Right lobe of liver (tissue), 6 donors: ENCODE data around the gene USP12. TPM values are rescaled to one million over a fixed set of nuclear protein-coding genes. Genes with fewer than 3 reads are reported as not detected.
A peak's percentile ranks its signal among the peaks of the same experiment; 100 is the strongest.

Experiments
- ATAC-seq, 4 donors: fragments of 200-7000 bp; cut with Tn5 transposase; one replicate each; pipeline ENCODE4 v1.9.1; 2020; ENCODE audit warnings: mild to moderate bottlenecking in 4 of 4, moderate library complexity in 4 of 4
- DNase-seq, 3 donors: peaks; one replicate each; pipeline ENCODE4 v3.0.0-alpha.2; 2020
- H3K27ac ChIP-seq, 3 donors: fragments of 200-600 bp; one replicate each; pipeline ENCODE4 v1.8.0; 2022
- H3K27me3 ChIP-seq, 2 donors: fragments of 200-600 bp; one replicate each; pipeline ENCODE4 v1.8.0; 2022
- H3K36me3 ChIP-seq, 4 donors: fragments of 200-600 bp; sonication (generic) in 1 of 4; one replicate each; pipeline versions ENCODE4 v1.5.1 to v1.8.0; 2017 to 2022; ENCODE audit warnings: control low read depth in 1 of 4
- H3K4me1 ChIP-seq, 4 donors: fragments of 200-600 bp; sonication (generic) in 1 of 4; one replicate each; pipeline versions ENCODE4 v1.5.1 to v1.8.0; 2017 to 2022; ENCODE audit warnings: control low read depth in 1 of 4
- H3K4me3 ChIP-seq, 3 donors: fragments of 200-600 bp; one replicate each; pipeline ENCODE4 v1.8.0; 2022
- H3K9me3 ChIP-seq, 4 donors: fragments of 200-600 bp; sonication (generic) in 1 of 4; one replicate each; pipeline versions ENCODE4 v1.5.1 to v1.8.0; 2017 to 2022; ENCODE audit warnings: control low read depth in 1 of 4
- CTCF ChIP-seq, 4 donors: fragments of 200-600 bp in 3 of 4; fragments of 450-650 bp in 1 of 4; IDR thresholded peaks; one replicate each; pipeline versions ENCODE4 v1.5.1 to v1.8.0; 2016 to 2022; ENCODE audit warnings: antibody characterized with exemption in 4 of 4, mild to moderate bottlenecking in 2 of 4
- POLR2A ChIP-seq: fragments of 450-650 bp; IDR thresholded peaks from one replicate; pipeline ENCODE4 v1.6.1; 2017; ENCODE audit warnings: antibody characterized with exemption, mild to moderate bottlenecking
- WGBS: methylation state at CpG from one replicate; pipeline ENCODE4 v1.1.6; 2018; ENCODE audit warnings: low coverage, low lambda C conversion rate; ENCODE audit not compliant: insufficient coverage; ENCODE audit errors: missing lambda C conversion rate; 5-methylcytosine and 5-hydroxymethylcytosine counted together
- intact Hi-C, 2 donors: fragments of 100-400 bp; cut with DNase I; formaldehyde crosslinking; loops; one replicate each; pipeline versions ENCODE4 v1.11.2 to v1.14.1; 2022
- total RNA-seq, 6 experiments: library from RNA; depleted of rRNA in 2 of 6; stranded (reverse); fragments of >200 nt in 2 of 6; fragmentation: NEBNext Ultra II Directional in 3 of 6; extraction: Animal tissue kit (Norgen Biotek cat#: 25700) in 3 of 6; gene quantifications; one replicate each; pipeline versions ENCODE4 v1.1.0 to v1.2.4, GENCODE V29; 2016 to 2023
- donor health status: DM: no; HTN: yes; CAD: no.
- donor health status: DM: no; HTN: no; CAD: no.
- donor health status: DM: no; HTN: no; CAD: no.
- donor health status: DM: no; HTN: yes; CAD: no.
- donor health status: DM: no; HTN: yes; CAD: no.

USP12 gene
- total RNA-seq, 6 experiments from 2014 or later = 11.5 to 25.4 (median 14.6) TPM

- Histone ChIP-seq H3K4me3 (no peak overlapping the region), H3K36me3 (no peaks in the 10 kb centered on the region), H3K27me3 (no peaks in the 10 kb centered on the region), H3K4me1 (peaks cover 0 to 84% (median 24%) of the 10 kb centered on the region in 4 donors), H3K27ac (peak overlapping the region; percentile 75 to 78 (median 76)), H3K9me3 (no peaks in the 10 kb centered on the region)
- ATAC-seq (no peak), DNase-seq (no peak)
- 73% methylated on average over 3 of the region's 3 CpGs for WGBS
- intact Hi-C loops = no loop called here
- TF ChIP-seq CTCF (IDR thresholded peaks at IDR 0.05) (no peak), POLR2A (no peak)
These were observed 39.7 kb downstream of the USP12 start for GRCh38 chr13:27131906-27132305.

- intact Hi-C loops = no loop called here
- Histone ChIP-seq H3K4me3 (no peak overlapping the region), H3K36me3 (no peaks in the 10 kb centered on the region), H3K27me3 (no peaks in the 10 kb centered on the region), H3K27ac (peak overlapping the region; percentile 75 to 78 (median 76)), H3K9me3 (no peaks in the 10 kb centered on the region), H3K4me1 (peaks cover 0 to 88% (median 28%) of the 10 kb centered on the region in 4 donors)
- ATAC-seq = peak; percentile 46 to 72 (median 56)
- 13% methylated on average over 4 of the region's 4 CpGs for WGBS
- TF ChIP-seq POLR2A = no peak
- no peak for TF ChIP-seq CTCF (IDR thresholded peaks at IDR 0.05)
- DNase-seq = peak in 1 of 3 donors; percentile 24
These were observed 40.5 kb downstream of the USP12 start for GRCh38 chr13:27130979-27131623.

- intact Hi-C loops = no loop called here
- DNase-seq = no peak
- no peaks in the 10 kb centered on the region for H3K27me3 ChIP-seq
- no peaks in the 10 kb centered on the region for H3K36me3 ChIP-seq
- no peak overlapping the region for H3K4me3 ChIP-seq
- WGBS = 17% methylated on average over 7 of the region's 7 CpGs
- no peaks in the 10 kb centered on the region for H3K9me3 ChIP-seq
- ATAC-seq = peak; percentile 56 to 73 (median 60)
- peak overlapping the region; percentile 75 to 78 (median 76) for H3K27ac ChIP-seq
- peaks cover 0 to 81% (median 25%) of the 10 kb centered on the region in 4 donors for H3K4me1 ChIP-seq
- TF ChIP-seq CTCF (IDR thresholded peaks at IDR 0.05) (no peak), POLR2A (no peak)
These were observed 41.2 kb downstream of the USP12 start for GRCh38 chr13:27130223-27130978.

- peak overlapping the region in 1 of 3 donors; percentile 76 for H3K27ac ChIP-seq
- intact Hi-C loops = no loop called here
- peaks cover 0 to 68% (median 20%) of the 10 kb centered on the region in 4 donors for H3K4me1 ChIP-seq
- DNase-seq (no peak), ATAC-seq (no peak)
- no peaks in the 10 kb centered on the region for H3K9me3 ChIP-seq
- no peak overlapping the region for H3K4me3 ChIP-seq
- H3K27me3 ChIP-seq = no peaks in the 10 kb centered on the region
- TF ChIP-seq POLR2A (no peak), CTCF (IDR thresholded peaks at IDR 0.05) (no peak)
- WGBS = 94% methylated on average over 8 of the region's 8 CpGs
- no peaks in the 10 kb centered on the region for H3K36me3 ChIP-seq
These were observed 42.6 kb downstream of the USP12 start for GRCh38 chr13:27128825-27129627.
